ENCODE measurements around the gene NSF.
A peak's percentile ranks its signal among the peaks of the same experiment; 100 is the strongest.
"Not testable (repeated sequence)": the region's sequence is repeated elsewhere in the genome, so short reads cannot be mapped to it uniquely, and the experiment has no call there.

NSF gene

GRCh38 chr17:46756081-46756735 is 165.7 kb downstream of the NSF start:
- DNase-seq (ENCODE audit: low spot score) = no peak

- DNase-seq (ENCODE audit: low spot score) = no peak
Observed at GRCh38 chr17:46756861-46757260, 166.4 kb downstream of the NSF start.

DNA sequence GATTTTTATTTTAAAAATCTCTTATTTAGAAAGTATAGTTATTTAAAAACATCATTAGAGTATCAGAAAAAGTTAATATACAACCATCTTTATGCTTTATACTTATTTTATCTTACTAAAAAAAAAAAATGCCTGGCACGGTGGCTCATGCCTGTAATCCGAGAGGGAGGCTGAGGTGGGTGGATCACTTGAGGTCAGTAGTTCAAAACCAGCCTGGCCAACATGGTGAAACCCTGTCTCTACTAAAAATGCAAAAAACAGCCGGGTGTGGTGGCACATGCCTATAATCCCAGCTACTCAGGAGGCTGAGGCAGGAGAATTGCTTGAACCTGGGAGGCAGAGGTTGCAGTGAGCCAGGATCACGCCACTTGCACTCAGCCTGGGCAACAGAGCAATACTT is 167.1 kb downstream of the NSF start:
- not testable (repeated sequence) for DNase-seq (ENCODE audit: low spot score)

- DNase-seq (ENCODE audit: low spot score) = no peak
Observed at GRCh38 chr17:46758614-46759013, 168.1 kb downstream of the NSF start.

GRCh38 chr17:46759141-46759540 is 168.7 kb downstream of the NSF start:
- DNase-seq (ENCODE audit: low spot score) = no peak

DNA sequence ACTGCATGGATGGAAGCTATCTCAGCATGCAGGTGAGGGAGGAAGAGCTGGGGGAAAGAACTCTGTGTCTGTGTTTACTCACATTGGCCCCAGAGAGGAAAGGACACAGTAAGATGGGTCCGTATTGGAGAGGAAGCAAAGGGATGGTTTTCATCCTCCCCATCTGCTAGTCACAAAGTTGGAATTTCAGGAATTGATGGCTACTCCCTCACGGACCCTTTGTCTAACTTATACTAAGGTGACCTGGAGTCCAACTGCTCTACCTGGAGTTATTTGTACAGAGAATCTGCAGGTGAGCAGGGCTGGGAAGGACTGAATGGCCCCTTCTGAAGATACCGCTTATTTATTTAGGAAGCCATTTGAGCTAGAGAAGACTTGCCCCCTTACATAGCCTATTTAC is 172.9 kb downstream of the NSF start:
- no peak for DNase-seq (ENCODE audit: low spot score)

DNA sequence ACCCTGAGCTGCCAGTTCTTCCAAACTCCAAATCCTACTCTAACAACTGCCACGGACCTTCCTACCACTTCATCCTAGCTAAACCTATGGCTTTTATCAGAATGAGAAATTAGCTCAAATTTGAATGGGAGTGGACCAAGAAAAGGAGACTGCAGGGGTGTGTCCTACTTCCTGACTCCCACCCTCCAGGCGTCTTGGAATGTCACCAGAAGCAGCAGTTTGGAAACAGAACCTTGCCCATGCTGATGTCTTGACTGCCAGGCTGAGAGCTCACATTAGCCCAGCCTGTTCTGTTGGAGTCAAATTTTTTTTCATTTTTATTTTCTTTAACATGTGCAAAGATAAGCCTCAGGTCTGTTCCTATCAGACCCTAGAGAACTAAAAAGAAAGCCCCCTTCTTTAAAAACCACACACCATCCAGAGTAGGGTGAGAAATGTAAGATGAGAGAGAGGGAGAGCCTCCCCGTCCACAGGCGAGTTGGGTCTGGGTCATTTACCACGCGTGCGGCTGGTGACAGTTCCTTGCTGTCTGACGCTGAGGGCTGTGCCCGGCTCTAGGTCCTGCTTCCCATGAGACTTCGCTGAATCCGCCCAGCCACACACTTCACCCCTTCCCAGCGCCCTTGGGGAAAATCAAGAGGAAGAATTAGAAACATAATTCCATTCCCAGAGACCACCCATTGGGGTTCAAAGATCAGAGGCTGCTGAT is 173.7 kb downstream of the NSF start:
- no peak for DNase-seq (ENCODE audit: low spot score)

DNA sequence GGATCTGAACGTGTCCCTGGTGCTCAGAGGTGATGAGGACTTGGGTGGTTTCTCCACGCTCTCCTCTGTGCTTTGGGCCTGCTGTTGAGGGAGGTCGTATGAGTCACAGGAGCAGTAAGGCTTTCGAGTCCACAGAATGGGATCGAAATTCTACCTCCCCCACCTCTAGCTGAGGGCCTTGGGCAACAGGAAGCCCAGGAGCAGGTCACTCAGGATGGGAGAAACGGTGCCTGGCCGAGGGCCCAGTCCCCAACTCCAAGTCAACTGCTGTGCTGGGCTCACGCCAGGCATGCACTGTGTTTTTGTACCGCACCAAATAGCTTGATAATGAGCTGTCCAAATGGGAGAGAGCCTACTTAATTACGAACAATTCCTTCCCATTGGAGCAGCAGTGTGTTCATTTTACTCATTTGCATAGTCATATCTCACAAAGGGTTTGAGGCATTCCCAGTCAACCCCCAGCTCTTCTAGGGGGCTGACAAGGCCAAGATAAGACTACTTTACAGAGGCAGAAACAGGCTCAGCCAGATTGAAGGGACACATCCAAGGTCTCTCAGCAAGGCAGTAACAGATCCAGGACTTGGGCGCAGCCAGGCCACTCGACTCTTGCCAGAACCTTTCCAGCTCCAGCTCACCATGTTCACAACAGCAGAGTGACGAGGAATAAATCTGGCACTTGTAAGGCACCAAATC is 174.4 kb downstream of the NSF start:
- DNase-seq (ENCODE audit: low spot score) = peak; percentile 43

GRCh38 chr17:46765453-46765852 is 175.0 kb downstream of the NSF start:
- peak; percentile 45 for DNase-seq (ENCODE audit: low spot score)

- DNase-seq (ENCODE audit: low spot score) = peak; percentile 41
Observed at GRCh38 chr17:46766493-46767491, 176.3 kb downstream of the NSF start.

DNA sequence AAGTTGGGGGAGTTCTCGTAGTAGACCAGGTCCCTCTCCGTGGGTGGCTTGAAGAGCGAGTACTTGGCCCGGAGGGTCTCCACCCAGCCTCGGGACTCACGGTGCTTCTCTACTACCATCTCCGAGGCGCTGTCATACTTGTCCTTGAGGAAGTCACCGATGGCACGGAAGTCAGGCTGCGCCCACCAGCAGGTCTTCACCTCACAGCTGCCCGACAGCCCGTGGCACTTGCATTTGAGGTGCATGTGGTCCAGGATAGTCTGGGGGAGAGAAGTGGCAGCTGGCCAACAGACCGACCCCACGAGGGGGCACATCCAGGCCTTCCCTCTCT is 178.0 kb downstream of the NSF start:
- DNase-seq (ENCODE audit: low spot score) = no peak

- DNase-seq (ENCODE audit: low spot score) = not testable (repeated sequence)
Observed at GRCh38 chr17:46768896-46769295, 178.4 kb downstream of the NSF start.

DNA sequence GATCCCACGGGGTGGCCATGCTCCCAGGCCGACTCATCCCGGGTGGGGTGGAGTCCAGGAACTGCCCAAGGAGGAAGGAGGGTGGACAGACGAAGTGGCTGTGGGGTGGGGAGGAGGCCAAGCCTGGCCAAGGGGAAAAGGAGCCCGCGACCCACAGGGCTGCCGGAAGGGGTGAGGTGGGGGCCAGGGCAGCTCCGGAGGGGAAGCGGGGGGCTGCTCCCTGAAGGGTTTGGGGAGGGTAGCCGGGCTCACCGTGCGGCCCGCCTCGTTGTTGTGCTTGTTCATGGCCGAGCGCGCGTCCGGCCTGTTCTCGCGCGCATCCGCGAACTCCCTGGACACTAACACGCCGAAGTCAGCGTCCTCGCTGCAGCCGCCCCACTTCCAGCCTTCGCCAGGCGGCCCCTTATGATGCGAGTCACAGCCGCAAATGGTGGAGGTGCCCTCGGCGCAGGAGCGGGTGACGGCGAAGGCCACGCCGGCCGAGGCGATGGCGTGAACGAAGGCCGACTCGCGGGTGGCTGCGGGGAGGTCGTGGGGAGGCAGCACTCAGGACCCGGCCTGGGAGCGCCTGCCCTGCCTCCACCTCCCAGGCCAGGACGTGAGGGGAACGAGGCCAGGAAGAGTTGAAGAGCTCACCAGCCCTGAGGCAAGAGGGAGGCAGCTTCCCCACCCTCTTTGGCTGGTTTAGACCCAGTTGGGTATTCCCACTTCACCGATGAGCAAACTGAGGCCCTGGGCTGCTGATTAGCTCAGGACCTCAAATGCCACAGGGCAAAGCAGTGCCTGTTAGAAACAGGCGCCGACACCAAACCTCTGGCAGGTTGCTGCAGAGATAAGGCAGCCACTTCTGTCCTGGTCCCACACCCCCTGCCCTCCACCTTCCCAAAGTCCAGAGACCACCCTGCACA is 179.3 kb downstream of the NSF start:
- DNase-seq (ENCODE audit: low spot score) = peak; percentile 50

- DNase-seq (ENCODE audit: low spot score) = no peak
Observed at GRCh38 chr17:46770439-46770817, 180.0 kb downstream of the NSF start.

DNA sequence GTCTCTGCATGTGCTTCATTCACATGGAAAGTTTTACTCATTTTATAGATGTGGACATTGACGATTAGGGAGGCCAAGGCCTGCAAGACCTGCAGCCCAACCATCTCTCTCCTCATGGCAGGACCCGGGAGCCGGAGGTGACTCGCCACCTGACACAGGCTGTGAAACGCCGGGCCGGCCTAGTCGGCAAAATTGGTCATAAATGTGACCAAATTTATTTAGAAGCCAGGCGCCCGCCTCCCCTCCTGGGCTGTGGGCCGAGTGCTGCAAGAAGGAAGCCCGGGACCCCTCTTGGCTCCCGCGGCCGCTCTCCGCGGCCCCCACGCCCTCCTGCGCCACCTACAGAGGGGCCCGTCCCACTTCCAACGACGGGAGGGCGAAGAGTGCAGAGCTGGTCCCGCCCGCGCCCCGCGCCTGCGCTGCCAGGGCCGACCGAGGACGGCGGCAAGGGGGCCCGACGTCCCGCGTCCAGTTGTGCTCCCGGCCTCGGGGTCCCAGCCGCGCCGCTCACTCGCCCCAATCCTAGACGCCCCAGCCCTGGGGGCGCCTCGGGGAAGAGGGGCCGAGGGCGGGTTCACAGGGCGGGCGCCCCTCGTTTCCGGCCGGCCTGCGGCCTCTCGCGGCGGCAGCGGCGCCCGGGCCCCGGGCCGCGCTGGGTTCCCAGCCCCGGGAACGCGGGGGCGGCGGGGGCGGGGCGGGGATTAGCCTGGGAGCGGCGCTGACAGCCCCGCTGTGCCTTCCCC is 180.5 kb downstream of the NSF start:
- peak; percentile 88 for DNase-seq (ENCODE audit: low spot score)

- DNase-seq (ENCODE audit: low spot score) = peak; percentile 93
Observed at GRCh38 chr17:46771561-46772474, 181.3 kb downstream of the NSF start.

DNA sequence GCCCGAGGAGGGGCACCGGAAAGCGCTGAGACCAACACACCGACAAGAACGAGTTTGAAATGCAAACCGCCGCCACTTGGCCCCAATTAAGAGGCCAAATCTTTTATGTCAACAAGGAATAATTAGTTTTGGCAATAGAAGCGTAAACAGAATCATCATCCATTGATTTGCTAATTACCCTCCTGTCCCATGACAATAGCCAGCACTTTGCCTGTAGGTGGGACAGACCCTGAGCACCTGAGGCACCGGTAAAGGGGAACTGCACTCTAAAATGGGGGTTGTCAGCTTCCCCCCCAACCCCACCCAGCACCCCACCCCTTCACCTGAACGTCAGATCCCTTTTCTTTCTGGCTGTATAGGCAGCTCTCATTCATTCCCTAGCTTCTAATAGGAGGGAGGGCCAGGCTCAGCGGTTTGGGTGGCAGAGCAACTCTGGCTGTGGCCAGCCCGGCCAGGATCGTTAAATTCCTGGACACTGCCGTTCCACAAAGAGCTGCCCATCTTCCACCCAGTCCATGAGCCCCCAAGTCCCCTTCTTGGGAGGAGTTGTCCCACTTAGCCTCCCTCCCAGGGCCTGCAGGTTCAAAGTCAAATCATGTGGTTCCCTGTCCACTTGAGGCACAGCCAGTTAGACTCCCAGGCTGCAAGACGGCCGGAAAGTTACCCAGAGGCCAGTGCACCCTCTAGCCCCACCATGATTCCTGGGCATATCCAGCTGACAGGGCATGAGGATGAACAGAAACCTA is 182.2 kb downstream of the NSF start:
- peak; percentile 38 for DNase-seq (ENCODE audit: low spot score)

DNA sequence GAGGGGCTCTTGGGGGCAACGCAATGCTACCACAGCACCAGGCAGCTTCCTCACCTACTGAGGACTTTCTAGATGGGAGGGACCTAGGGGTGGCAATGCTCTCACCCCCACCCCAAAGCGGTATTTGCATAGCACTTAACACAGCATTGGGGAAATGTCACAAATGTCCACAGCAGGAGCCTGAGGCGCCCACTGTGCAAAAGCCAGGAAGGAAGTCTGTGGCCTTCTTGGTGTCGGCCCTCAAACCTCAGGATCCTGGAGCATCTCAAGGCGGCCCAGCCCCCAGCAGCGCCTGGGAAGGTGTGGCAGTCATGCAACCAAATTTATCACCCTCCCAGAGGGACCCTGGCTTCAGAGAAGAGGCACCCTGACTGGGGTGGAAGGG is 182.7 kb downstream of the NSF start:
- DNase-seq (ENCODE audit: low spot score) = peak; percentile 41

DNA sequence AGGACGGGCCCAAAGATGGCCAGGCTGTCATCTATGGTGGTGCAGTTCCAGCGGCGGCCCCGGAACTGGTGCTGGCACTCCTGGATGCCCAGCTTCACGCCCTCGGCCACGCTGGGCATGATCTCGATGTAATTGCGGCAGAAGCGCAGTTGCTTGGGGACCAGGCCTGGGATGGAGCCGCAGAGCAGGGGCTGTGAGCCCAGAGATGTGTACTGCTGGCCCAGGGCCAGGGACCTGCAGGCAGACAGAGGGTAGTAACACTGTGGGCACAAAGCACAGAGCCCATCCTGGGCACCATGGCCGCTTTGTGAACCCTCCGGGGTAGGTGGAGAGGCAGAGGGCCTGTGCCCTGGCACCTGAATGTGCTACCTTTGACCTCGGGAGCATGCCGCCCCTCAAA is 183.2 kb downstream of the NSF start:
- DNase-seq (ENCODE audit: low spot score) = peak; percentile 42
